Measurements from ENCODE around the gene BRPF1.

The BRPF1 gene

GRCh38 chr3:9730657-9731205, 804 bp upstream of the BRPF1 start:
- in situ Hi-C loops (cut with MboI; ENCODE audit: low sequenced_read_pairs): no loop called here
- no peak for DNase-seq (ENCODE audit: low spot score in 2 of 2)
- Histone ChIP-seq H3K27me3 (ENCODE audit: low read depth) (no peaks in the 10 kb centered on the region), H3K4me1 (peaks cover 10% of the 10 kb centered on the region; the same call in 1 of the 2 replicates), H3K36me3 (replicated peaks) (peaks cover 22% of the 10 kb centered on the region), H3K4me3 (peak overlapping the region; percentile 99), H3K9me3 (no peaks in the 10 kb centered on the region)

GRCh38 chr3:9732080-9732739, 675 bp downstream of the BRPF1 start:
- Histone ChIP-seq H3K27me3 (ENCODE audit: low read depth) (no peaks in the 10 kb centered on the region), H3K36me3 (replicated peaks) (peaks cover 35% of the 10 kb centered on the region), H3K9me3 (no peaks in the 10 kb centered on the region), H3K4me1 (peaks cover 10% of the 10 kb centered on the region; the same call in 1 of the 2 replicates), H3K4me3 (peak overlapping the region; percentile 99)
- in situ Hi-C loops (cut with MboI; ENCODE audit: low sequenced_read_pairs): no loop called here
- peak in 1 of 2 experiments; percentile 42 for DNase-seq (ENCODE audit: low spot score in 2 of 2)

GRCh38 chr3:9732740-9733115, 1.2 kb downstream of the BRPF1 start:
- Histone ChIP-seq H3K36me3 (replicated peaks) (peaks cover 39% of the 10 kb centered on the region), H3K4me1 (peaks cover 10% of the 10 kb centered on the region; the same call in 1 of the 2 replicates), H3K27me3 (ENCODE audit: low read depth) (no peaks in the 10 kb centered on the region), H3K4me3 (peak overlapping the region; percentile 99), H3K9me3 (no peaks in the 10 kb centered on the region)
- no peak for DNase-seq (ENCODE audit: low spot score in 2 of 2)
- in situ Hi-C loops (cut with MboI; ENCODE audit: low sequenced_read_pairs): no loop called here

- Histone ChIP-seq H3K4me3 (no peak overlapping the region), H3K4me1 (peaks cover 8% of the 10 kb centered on the region; the same call in 1 of the 2 replicates), H3K36me3 (replicated peaks) (peaks cover 69% of the 10 kb centered on the region), H3K9me3 (no peaks in the 10 kb centered on the region), H3K27me3 (ENCODE audit: low read depth) (no peaks in the 10 kb centered on the region)
- no peak for DNase-seq (ENCODE audit: low spot score in 2 of 2)
- in situ Hi-C loops (cut with MboI; ENCODE audit: low sequenced_read_pairs): no loop called here
These were observed 5.3 kb downstream of the BRPF1 start for GRCh38 chr3:9736831-9737230.

GRCh38 chr3:9739181-9739580, 7.6 kb downstream of the BRPF1 start:
- no peaks in the 10 kb centered on the region for H3K4me1 ChIP-seq
- no peaks in the 10 kb centered on the region for H3K9me3 ChIP-seq
- peaks cover 86% of the 10 kb centered on the region for H3K36me3 ChIP-seq (replicated peaks)
- no peak for DNase-seq (ENCODE audit: low spot score in 2 of 2)
- H3K27me3 ChIP-seq (ENCODE audit: low read depth): no peaks in the 10 kb centered on the region
- no peak overlapping the region for H3K4me3 ChIP-seq
- in situ Hi-C loops (cut with MboI; ENCODE audit: low sequenced_read_pairs): no loop called here

- Histone ChIP-seq H3K4me3 (no peak overlapping the region), H3K9me3 (no peaks in the 10 kb centered on the region), H3K27me3 (ENCODE audit: low read depth) (no peaks in the 10 kb centered on the region), H3K4me1 (no peaks in the 10 kb centered on the region), H3K36me3 (replicated peaks) (peaks cover 92% of the 10 kb centered on the region)
- in situ Hi-C loops (cut with MboI; ENCODE audit: low sequenced_read_pairs): no loop called here
- no peak for DNase-seq (ENCODE audit: low spot score in 2 of 2)
These were observed 11.0 kb downstream of the BRPF1 start for GRCh38 chr3:9742560-9742959.

- DNase-seq (ENCODE audit: low spot score in 2 of 2): no peak
- Histone ChIP-seq H3K36me3 (replicated peaks) (peaks cover 99% of the 10 kb centered on the region), H3K9me3 (no peaks in the 10 kb centered on the region), H3K4me3 (no peak overlapping the region), H3K27me3 (ENCODE audit: low read depth) (no peaks in the 10 kb centered on the region), H3K4me1 (no peaks in the 10 kb centered on the region)
- in situ Hi-C loops (cut with MboI; ENCODE audit: low sequenced_read_pairs): no loop called here
These were observed 12.0 kb downstream of the BRPF1 start for GRCh38 chr3:9743548-9743947.

- Histone ChIP-seq H3K27me3 (ENCODE audit: low read depth) (no peaks in the 10 kb centered on the region), H3K36me3 (replicated peaks) (peaks cover 97% of the 10 kb centered on the region), H3K4me3 (no peak overlapping the region), H3K9me3 (no peaks in the 10 kb centered on the region), H3K4me1 (peaks cover 3% of the 10 kb centered on the region)
- in situ Hi-C loops (cut with MboI; ENCODE audit: low sequenced_read_pairs): no loop called here
- no peak for DNase-seq (ENCODE audit: low spot score in 2 of 2)
These were observed 12.6 kb downstream of the BRPF1 start for GRCh38 chr3:9744162-9744561.

- peaks cover 86% of the 10 kb centered on the region for H3K36me3 ChIP-seq (replicated peaks)
- DNase-seq (ENCODE audit: low spot score in 2 of 2): no peak
- H3K27me3 ChIP-seq (ENCODE audit: low read depth): no peaks in the 10 kb centered on the region
- in situ Hi-C loops (cut with MboI; ENCODE audit: low sequenced_read_pairs): no loop called here
- H3K4me1 ChIP-seq: peaks cover 5% of the 10 kb centered on the region
- no peaks in the 10 kb centered on the region for H3K9me3 ChIP-seq
- no peak overlapping the region for H3K4me3 ChIP-seq
These were observed 14.0 kb downstream of the BRPF1 start for GRCh38 chr3:9745521-9745920.

- in situ Hi-C loops (cut with MboI; ENCODE audit: low sequenced_read_pairs): no loop called here
- no peak for DNase-seq (ENCODE audit: low spot score in 2 of 2)
- Histone ChIP-seq H3K4me1 (peaks cover 5% of the 10 kb centered on the region), H3K4me3 (no peak overlapping the region), H3K9me3 (no peaks in the 10 kb centered on the region), H3K27me3 (ENCODE audit: low read depth) (no peaks in the 10 kb centered on the region), H3K36me3 (replicated peaks) (peaks cover 80% of the 10 kb centered on the region)
These were observed 14.8 kb downstream of the BRPF1 start for GRCh38 chr3:9746330-9746729.

- in situ Hi-C loops (cut with MboI; ENCODE audit: low sequenced_read_pairs): no loop called here
- H3K9me3 ChIP-seq: no peaks in the 10 kb centered on the region
- DNase-seq (ENCODE audit: low spot score in 2 of 2): no peak
- no peaks in the 10 kb centered on the region for H3K27me3 ChIP-seq (ENCODE audit: low read depth)
- H3K4me1 ChIP-seq: peaks cover 5% of the 10 kb centered on the region
- peaks cover 80% of the 10 kb centered on the region for H3K36me3 ChIP-seq (replicated peaks)
- H3K4me3 ChIP-seq: no peak overlapping the region
These were observed 15.7 kb downstream of the BRPF1 start for GRCh38 chr3:9747267-9747666.

GRCh38 chr3:9748031-9748430, 16.5 kb downstream of the BRPF1 start:
- H3K4me3 ChIP-seq: no peak overlapping the region
- H3K9me3 ChIP-seq: no peaks in the 10 kb centered on the region
- DNase-seq (ENCODE audit: low spot score in 2 of 2): no peak
- H3K36me3 ChIP-seq (replicated peaks): peaks cover 75% of the 10 kb centered on the region
- H3K4me1 ChIP-seq: peaks cover 5% of the 10 kb centered on the region
- in situ Hi-C loops (cut with MboI; ENCODE audit: low sequenced_read_pairs): no loop called here
- no peaks in the 10 kb centered on the region for H3K27me3 ChIP-seq (ENCODE audit: low read depth)

- peaks cover 5% of the 10 kb centered on the region for H3K4me1 ChIP-seq
- peaks cover 63% of the 10 kb centered on the region for H3K36me3 ChIP-seq (replicated peaks)
- DNase-seq (ENCODE audit: low spot score in 2 of 2): peak in 1 of 2 experiments; percentile 43
- peak overlapping the region; percentile 57 for H3K4me3 ChIP-seq
- in situ Hi-C loops (cut with MboI; ENCODE audit: low sequenced_read_pairs): no loop called here
- no peaks in the 10 kb centered on the region for H3K9me3 ChIP-seq
- no peaks in the 10 kb centered on the region for H3K27me3 ChIP-seq (ENCODE audit: low read depth)
These were observed 17.7 kb downstream of the BRPF1 start for GRCh38 chr3:9749296-9749644.

GRCh38 chr3:9749645-9750555, 18.4 kb downstream of the BRPF1 start, which contains the start of gene OGG1:
OGG1 (plus strand) TSS chr3:9749952; CDS start chr3:9750287, 335 bp downstream.
- H3K9me3 ChIP-seq: no peaks in the 10 kb centered on the region
- no peaks in the 10 kb centered on the region for H3K27me3 ChIP-seq (ENCODE audit: low read depth)
- in situ Hi-C loops (cut with MboI; ENCODE audit: low sequenced_read_pairs): no loop called here
- DNase-seq (ENCODE audit: low spot score in 2 of 2): peak; percentile 95 to 99
- H3K4me1 ChIP-seq: peaks cover 5% of the 10 kb centered on the region
- H3K4me3 ChIP-seq: peak within 1 kb of the TSS; percentile 57
- H3K36me3 ChIP-seq (replicated peaks): peaks cover 57% of the 10 kb centered on the region

Data from HAP-1 (cell line).